ENCODE data around the gene C1orf50.

C1orf50 gene

DNA sequence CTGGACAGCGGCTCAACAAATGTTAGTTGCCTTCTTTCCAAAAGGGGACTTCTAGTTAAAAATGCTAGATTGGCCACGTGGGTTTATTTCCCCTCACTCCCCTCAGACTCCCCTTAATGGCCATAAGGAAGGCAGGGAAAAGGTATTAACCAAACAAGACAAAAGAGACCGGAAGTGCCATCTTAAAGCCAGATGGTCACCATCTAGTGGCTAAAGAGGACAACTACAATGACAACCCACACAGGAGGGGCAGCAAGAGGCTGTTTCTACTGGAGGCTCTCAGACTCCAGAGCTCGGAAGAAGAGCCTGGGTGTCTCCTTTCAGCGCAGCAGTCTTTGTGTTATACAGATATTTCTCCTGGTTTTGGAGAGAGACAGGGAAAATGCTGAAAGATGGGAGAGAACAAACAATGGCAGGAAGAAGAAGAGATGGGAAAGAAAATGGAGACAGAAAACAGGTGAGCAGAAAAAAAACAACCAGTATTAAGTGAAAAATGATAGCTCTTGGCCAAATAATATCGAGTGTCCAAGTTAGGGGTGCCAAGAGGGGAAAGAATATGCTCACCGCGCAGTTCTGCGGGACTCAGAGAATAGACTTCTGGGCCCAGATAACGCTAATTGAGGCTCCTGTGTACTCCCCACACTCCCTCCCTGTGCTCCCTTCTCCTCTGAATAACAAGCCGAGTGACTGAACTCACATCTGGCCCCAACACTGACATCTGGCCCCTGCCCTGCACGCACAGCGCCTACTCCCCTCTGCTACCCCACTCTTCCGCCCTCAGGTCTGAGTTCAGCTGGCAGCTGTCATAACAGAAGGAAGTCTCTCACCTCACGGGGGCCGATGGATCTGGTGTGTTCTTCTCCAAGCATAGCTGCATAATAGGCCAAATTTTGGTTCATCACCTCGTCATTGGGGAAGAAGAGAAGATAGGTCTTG, 9.8 kb upstream of the C1orf50 start:
- TF ChIP-seq JUND (IDR thresholded peaks at IDR 0.05; ENCODE audit: low read depth): no peak
- DNase-seq (ENCODE audit: low read depth in 1 of 2, low spot score in 1 of 2): peak; percentile 47 to 77
- in situ Hi-C loops (cut with HindIII; ENCODE audit: low pct_unique_long_range_greater_than_20kb, low sequenced_read_pairs): no loop called here

DNA sequence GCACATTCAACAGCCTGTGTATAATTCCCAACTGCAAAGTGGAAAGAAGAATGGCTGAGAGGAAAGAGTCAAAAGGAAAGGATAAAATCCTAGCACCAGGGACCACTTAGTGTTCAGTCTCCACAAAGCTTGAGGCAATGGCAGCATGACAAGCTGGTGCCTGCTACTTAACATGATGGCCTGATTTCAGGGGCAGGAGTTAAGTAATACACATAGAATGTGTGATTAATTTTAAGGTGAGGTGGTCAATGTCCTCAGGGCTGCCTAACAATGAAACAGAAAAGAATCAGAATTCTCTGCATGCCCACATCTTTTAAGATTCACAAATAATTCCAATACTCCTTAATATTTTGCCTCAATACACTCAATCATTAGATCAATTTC, 9.2 kb upstream of the C1orf50 start:
- no peak for TF ChIP-seq JUND (IDR thresholded peaks at IDR 0.05; ENCODE audit: low read depth)
- DNase-seq (ENCODE audit: low read depth in 1 of 2, low spot score in 1 of 2): no peak
- in situ Hi-C loops (cut with HindIII; ENCODE audit: low pct_unique_long_range_greater_than_20kb, low sequenced_read_pairs): no loop called here

DNA sequence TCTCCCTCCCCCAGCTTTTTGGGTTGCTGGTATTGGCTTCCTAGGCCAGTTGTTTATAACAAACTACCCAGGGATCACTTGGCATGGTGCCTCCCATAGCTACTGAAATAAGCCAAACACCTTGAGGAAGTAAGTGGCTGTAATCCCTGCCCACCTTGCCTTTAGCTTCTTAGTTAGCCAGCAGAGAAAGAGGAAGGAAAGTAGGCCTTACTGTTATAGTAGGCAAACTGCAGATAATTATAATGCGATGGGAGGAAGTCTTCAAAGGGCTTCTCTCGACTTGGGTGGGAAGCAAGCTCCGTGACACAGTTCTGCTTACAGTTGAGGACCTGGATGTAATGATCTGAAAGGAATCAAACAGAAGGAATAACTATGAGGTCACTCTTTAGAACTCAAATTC, 8.4 kb upstream of the C1orf50 start:
- no peak for TF ChIP-seq JUND (IDR thresholded peaks at IDR 0.05; ENCODE audit: low read depth)
- in situ Hi-C loops (cut with HindIII; ENCODE audit: low pct_unique_long_range_greater_than_20kb, low sequenced_read_pairs): no loop called here

DNA sequence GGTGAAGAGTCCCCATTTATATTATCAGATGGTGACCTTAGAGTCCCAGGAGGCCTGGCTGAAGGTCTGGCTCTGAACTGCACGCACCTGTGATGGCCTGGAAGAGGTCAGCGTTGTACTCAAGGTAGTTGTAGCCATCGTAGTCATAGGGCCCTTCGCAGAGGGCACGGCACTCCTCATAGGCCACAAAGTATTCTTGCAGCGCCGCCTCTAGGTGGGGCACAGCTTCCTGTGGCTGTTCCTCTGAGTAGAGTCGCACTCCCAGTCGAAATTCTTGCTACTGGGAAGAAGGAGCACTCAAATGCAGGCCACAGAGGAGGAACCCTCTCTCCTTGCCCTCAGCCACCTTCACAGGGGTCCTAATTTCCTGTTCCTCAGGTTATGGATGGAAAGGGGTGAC, 7.9 kb upstream of the C1orf50 start:
- no peak for DNase-seq (ENCODE audit: low read depth in 1 of 2, low spot score in 1 of 2)
- in situ Hi-C loops (cut with HindIII; ENCODE audit: low pct_unique_long_range_greater_than_20kb, low sequenced_read_pairs): no loop called here
- TF ChIP-seq JUND (IDR thresholded peaks at IDR 0.05; ENCODE audit: low read depth): no peak

More for the DNA sequence above, 8.4 kb upstream of the C1orf50 start:
- DNase-seq (ENCODE audit: low read depth in 1 of 2, low spot score in 1 of 2): no peak

DNA sequence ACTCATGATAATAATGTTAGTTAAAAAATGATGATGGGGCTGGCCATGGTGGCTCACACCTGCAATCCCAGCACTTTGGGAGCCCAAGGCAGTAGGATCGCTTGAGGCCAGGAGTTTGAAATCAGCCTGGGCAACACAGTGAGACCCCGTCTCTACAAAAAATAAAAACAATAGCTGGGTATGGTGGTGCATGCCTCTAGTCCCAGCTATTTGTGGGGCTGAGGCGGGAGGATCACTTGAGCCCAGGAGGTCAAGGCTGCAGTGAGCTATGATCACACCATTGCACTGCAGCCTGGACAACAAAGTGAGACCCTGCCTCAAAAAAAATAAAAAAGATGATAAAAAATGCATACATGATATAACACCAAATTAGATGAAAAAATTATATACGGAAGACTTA, 5.5 kb upstream of the C1orf50 start:
- DNase-seq (ENCODE audit: low read depth in 1 of 2, low spot score in 1 of 2): no peak
- TF ChIP-seq JUND (IDR thresholded peaks at IDR 0.05; ENCODE audit: low read depth): no peak
- in situ Hi-C loops (cut with HindIII; ENCODE audit: low pct_unique_long_range_greater_than_20kb, low sequenced_read_pairs): no loop called here

DNA sequence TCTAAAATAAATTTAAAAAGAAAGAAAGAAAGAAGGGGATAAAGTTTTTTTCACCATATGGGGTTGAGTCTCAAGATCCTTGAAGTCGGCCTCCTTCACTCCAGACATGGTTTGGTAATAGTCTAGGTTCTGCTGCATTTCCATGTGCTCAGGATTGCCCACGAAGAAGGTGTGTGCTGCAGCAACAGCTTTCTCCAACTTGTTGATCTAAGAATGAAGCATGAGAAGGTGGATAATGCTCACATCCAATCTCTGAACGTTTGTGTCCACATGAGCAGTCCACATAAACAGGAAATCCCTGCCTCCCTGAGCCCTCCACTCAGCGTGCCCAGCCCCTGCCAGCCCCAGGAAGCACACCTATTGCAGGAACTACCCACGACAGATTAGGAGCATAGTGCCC, 4.8 kb upstream of the C1orf50 start:
- DNase-seq (ENCODE audit: low read depth in 1 of 2, low spot score in 1 of 2): no peak
- in situ Hi-C loops (cut with HindIII; ENCODE audit: low pct_unique_long_range_greater_than_20kb, low sequenced_read_pairs): no loop called here
- TF ChIP-seq JUND (IDR thresholded peaks at IDR 0.05; ENCODE audit: low read depth): no peak

DNA sequence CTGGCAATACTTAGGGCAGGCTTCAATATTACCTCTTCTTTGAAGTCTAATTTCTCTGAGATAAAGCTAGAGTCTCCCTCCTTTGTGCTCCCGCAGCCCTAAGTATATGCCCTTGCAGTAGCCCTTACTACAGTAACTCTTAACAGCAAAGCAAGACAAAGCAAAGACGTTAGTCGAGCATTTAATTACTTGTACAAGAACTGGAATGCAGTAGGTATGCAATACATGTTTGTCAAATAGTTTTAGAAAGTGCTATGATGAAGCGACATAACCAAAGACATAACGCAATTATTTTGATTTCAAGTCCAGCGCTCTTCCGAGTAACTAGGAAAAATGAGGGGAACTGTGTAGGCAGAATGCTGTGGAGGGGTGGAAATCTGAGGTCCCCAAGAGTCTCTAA, 1.8 kb upstream of the C1orf50 start:
- in situ Hi-C loops (cut with HindIII; ENCODE audit: low pct_unique_long_range_greater_than_20kb, low sequenced_read_pairs): no loop called here
- TF ChIP-seq JUND (IDR thresholded peaks at IDR 0.05; ENCODE audit: low read depth): no peak
- DNase-seq (ENCODE audit: low read depth in 1 of 2, low spot score in 1 of 2): no peak

DNA sequence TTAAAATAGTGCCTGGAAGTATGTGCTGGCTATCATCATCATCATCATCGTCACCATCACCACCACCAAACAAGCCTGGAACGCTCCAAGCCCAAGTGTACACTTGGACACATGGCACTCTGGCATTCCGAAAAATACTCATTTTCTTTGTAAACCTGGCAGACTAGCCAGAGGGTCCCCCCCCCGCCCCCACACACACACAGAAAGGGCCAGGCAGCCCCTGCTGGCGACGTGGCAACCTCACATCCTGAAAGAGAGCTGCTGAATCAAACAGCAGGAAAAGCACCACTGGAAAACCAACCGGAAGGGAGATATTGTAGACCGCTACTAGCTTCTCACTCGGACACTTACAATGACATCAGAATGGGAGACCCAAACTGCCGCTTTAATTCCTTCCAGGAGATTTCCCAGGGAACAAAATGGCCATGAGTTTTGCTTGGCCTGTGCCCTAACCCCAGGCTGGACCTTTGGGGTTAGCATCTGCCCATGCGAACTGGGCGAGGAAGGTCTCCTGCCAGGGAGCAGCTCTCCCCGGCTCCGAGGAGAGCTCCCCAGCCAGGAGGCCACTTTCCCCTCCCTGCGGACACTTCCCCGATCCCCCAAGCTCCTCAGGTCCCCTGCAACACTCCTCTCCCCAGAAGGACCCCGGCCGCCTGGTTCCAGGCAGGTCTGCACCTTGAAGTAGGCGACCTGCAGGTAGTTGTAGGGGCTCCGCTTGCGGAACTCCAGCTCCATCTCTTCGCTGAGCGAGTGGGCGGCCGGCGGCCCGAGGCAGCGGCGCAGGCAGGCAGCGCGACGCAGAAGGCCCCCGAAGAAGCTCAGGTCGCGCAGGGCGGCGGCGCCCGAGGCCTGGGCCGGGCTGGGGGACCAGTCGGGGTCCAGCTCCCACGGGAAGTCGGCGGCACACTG, 963 bp upstream of the C1orf50 start:
- TF ChIP-seq JUND (IDR thresholded peaks at IDR 0.05; ENCODE audit: low read depth): no peak
- DNase-seq (ENCODE audit: low read depth in 1 of 2, low spot score in 1 of 2): peak in 1 of 2 experiments; percentile 16
- in situ Hi-C loops (cut with HindIII; ENCODE audit: low pct_unique_long_range_greater_than_20kb, low sequenced_read_pairs): no loop called here

DNA sequence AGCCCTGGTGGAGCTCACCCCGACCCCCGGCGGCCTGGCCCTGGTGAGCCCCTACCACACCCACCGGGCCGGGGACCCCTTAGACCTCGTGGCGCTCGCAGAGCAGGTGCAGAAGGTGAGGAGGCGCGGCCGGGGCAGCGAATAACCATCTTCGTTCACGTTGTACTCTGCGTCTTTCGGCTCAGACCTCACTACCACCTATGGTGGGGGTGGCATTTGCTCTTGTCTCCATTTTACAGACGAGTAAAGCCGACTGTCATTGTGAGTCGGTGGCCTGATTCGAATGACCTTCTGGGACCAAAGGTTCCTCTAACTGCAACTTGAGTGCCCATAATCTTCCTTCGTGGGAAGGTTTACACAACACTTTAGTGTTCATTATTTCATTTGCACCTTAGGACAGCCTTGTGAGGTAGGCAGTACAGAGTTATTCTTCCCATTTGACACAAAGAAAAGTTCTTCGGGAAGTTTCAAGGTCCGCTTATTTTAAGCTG, 506 bp downstream of the C1orf50 start:
- in situ Hi-C loops (cut with HindIII; ENCODE audit: low pct_unique_long_range_greater_than_20kb, low sequenced_read_pairs): no loop called here
- peak in 1 of 2 experiments; percentile 11 for DNase-seq (ENCODE audit: low read depth in 1 of 2, low spot score in 1 of 2)
- no peak for TF ChIP-seq JUND (IDR thresholded peaks at IDR 0.05; ENCODE audit: low read depth)

DNA sequence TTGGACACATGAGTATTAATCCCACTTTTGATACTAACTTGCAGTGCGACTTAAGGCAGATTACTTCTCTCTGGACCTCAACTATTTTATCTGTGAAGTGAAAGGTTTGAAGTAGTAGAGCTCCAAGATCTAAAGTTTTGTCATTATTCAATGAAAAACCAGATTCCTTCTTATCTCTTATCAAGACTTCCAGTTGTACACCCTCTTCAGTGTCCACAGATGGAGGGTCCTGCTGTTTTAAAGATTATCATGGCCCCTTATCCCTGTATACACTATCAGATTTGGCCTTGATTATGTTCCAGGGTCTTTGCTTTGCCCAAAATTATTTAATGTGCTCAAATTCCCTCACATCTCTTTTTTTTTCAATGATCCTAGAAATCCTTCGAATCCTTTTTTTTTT, 1.1 kb downstream of the C1orf50 start:
- in situ Hi-C loops (cut with HindIII; ENCODE audit: low pct_unique_long_range_greater_than_20kb, low sequenced_read_pairs): no loop called here
- no peak for TF ChIP-seq JUND (IDR thresholded peaks at IDR 0.05; ENCODE audit: low read depth)
- no peak for DNase-seq (ENCODE audit: low read depth in 1 of 2, low spot score in 1 of 2)

DNA sequence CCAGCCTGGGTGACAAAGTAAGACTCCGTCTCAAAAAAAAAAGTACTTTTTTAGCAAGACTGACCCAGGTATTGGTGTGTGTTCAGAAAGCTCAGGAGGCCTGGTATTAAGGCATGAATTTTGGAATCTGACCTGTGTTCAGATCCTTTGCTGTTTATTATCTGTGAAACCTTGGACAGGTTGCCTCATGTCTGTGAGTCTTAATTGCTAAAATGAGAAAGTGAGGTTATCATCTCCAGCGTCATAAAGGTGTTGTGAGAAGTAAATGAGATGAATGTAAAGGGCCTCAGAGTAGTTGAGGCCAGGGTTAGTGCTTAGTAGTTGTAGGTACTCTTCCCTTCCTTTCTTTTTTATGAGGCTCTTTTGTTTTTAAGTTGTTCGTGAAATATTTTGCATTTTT, 2.8 kb downstream of the C1orf50 start:
- TF ChIP-seq JUND (IDR thresholded peaks at IDR 0.05; ENCODE audit: low read depth): no peak
- in situ Hi-C loops (cut with HindIII; ENCODE audit: low pct_unique_long_range_greater_than_20kb, low sequenced_read_pairs): no loop called here
- DNase-seq (ENCODE audit: low read depth in 1 of 2, low spot score in 1 of 2): no peak

DNA sequence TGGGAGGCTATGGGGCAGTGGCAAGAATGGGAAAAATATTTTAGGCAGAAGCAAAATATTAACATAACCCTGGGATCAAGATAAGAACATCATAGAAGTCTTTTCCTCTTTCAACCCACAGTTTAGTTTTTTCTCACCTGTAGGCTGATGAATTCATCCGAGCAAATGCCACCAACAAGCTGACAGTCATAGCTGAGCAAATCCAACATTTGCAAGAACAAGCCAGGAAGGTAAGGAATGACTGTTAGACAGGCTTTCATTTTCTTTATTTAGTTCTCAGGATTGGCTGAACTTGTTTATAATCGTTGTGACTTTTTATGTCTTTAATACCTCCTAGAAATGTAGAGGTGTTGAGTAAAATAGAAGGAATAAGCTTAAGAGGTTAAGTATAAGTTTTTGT, 6.4 kb downstream of the C1orf50 start:
- TF ChIP-seq JUND (IDR thresholded peaks at IDR 0.05; ENCODE audit: low read depth): no peak
- DNase-seq (ENCODE audit: low read depth in 1 of 2, low spot score in 1 of 2): no peak
- in situ Hi-C loops (cut with HindIII; ENCODE audit: low pct_unique_long_range_greater_than_20kb, low sequenced_read_pairs): no loop called here

Measured in T47D (cell line).